Kidney epithelial cell (primary cell): ENCODE measurements around the gene USP6NL. TPM values are rescaled to one million over a fixed set of nuclear protein-coding genes. Genes with fewer than 3 reads are reported as not detected.
A peak's percentile ranks its signal among the peaks of the same experiment; 100 is the strongest.

ENCODE experiments used
- DNase-seq: peaks from one replicate; pipeline ENCODE4 v3.0.0-alpha.2; 2010; ENCODE audit warnings: low read depth
- H3K27me3 ChIP-seq: 2 replicates; pipeline ENCODE4 v1.6.0; 2011; ENCODE audit warnings: low read length; ENCODE audit not compliant: control insufficient read depth, insufficient read depth
- H3K36me3 ChIP-seq: 2 replicates; pipeline ENCODE4 v1.5.1; 2011; ENCODE audit warnings: low read length; ENCODE audit not compliant: control insufficient read depth, insufficient read depth
- H3K4me3 ChIP-seq: 2 replicates; pipeline ENCODE4 v1.5.1; 2011; ENCODE audit warnings: low read depth, mild to moderate bottlenecking, control low read depth, low read length
- CTCF ChIP-seq: IDR thresholded peaks from 2 replicates; pipeline ENCODE4 v1.5.1; 2011; ENCODE audit warnings: mild to moderate bottlenecking, moderate library complexity, low read length, control low read depth, inconsistent platforms; ENCODE audit not compliant: insufficient read depth, poor library complexity, severe bottlenecking
- total RNA-seq: library from RNA; depleted of rRNA; stranded (reverse); fragments of >200 nt; gene quantifications from 2 replicates; pipeline ENCODE4 v1.2.3, GENCODE V29; 2015

The USP6NL gene
- total RNA-seq, 1 donor from 2014 or later = 21.2 TPM

GRCh38 chr10:11612021-11613001, 861 bp upstream of the USP6NL start:
- no peak for TF ChIP-seq CTCF
- no peak for DNase-seq
- Histone ChIP-seq H3K36me3 (no peaks in the 10 kb centered on the region), H3K27me3 (no peaks in the 10 kb centered on the region), H3K4me3 (peak overlapping the region; percentile 91)

DNA sequence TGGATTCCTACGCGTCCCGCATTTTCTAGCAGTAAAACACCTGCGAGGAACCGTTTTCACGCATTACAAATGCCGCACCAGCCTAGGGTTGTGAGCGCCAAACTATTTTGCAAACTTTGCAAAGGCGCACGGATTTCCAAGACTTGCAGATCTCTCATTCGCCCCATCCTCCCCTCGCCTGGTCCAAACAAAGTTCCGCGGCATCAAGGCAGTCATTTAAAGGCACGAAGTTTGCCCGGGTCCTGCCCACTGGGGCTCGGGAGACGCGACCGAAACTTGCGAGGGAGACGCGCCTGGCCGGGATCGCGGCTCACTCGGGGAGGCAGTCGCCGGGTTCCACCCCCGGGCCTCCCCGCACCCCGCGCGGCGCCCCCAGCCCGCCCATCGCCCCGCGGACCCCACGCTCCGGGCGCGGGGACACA, 613 bp downstream of the USP6NL start:
- H3K27me3 ChIP-seq = no peaks in the 10 kb centered on the region
- TF ChIP-seq CTCF = no peak
- no peaks in the 10 kb centered on the region for H3K36me3 ChIP-seq
- no peak for DNase-seq
- peak overlapping the region; percentile 91 for H3K4me3 ChIP-seq

DNA sequence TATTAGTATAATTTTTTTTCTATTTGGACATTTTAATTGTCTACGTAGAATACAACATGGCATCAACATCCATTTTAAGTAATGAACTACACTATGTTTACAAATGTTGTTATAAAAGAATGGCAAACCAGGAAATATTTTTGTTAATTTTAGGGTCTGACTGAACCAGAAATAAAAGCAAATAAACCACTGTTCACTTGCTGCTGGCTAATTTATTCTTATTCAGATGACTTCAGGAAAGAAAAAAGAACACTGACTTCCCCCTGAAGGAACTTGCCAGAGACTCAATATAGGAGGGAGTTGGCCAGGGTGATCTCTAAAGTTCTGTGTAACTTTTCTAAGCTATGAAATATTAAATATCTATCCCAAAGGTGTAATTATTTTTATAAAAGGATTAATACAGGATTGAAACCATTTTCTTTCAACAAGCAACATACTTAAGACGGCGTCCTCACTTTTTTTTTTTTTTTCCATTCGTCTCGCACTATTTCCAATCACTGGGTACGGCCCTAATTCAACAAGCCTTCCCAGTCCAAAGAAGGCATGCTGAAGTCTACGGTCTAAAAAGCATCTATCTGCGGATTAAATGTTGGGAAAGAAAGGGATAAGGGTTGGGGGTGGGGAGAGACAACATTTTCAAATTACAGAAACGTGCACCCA, 1.2 kb downstream of the USP6NL start:
- H3K4me3 ChIP-seq = peak overlapping the region; percentile 91
- no peak for TF ChIP-seq CTCF
- H3K27me3 ChIP-seq = no peaks in the 10 kb centered on the region
- no peaks in the 10 kb centered on the region for H3K36me3 ChIP-seq
- no peak for DNase-seq

GRCh38 chr10:11609492-11610093, 1.9 kb downstream of the USP6NL start:
- no peaks in the 10 kb centered on the region for H3K36me3 ChIP-seq
- no peaks in the 10 kb centered on the region for H3K27me3 ChIP-seq
- DNase-seq = no peak
- TF ChIP-seq CTCF = no peak
- H3K4me3 ChIP-seq = no peak overlapping the region

GRCh38 chr10:11609052-11609451, 2.4 kb downstream of the USP6NL start:
- no peaks in the 10 kb centered on the region for H3K27me3 ChIP-seq
- no peak overlapping the region for H3K4me3 ChIP-seq
- no peaks in the 10 kb centered on the region for H3K36me3 ChIP-seq
- no peak for TF ChIP-seq CTCF
- no peak for DNase-seq
